Measurements from ENCODE around the gene RPL27.

GRCh38 chr17:42991471-42991870, 6.7 kb upstream of the RPL27 start:
- TF ChIP-seq, protein P1, sequence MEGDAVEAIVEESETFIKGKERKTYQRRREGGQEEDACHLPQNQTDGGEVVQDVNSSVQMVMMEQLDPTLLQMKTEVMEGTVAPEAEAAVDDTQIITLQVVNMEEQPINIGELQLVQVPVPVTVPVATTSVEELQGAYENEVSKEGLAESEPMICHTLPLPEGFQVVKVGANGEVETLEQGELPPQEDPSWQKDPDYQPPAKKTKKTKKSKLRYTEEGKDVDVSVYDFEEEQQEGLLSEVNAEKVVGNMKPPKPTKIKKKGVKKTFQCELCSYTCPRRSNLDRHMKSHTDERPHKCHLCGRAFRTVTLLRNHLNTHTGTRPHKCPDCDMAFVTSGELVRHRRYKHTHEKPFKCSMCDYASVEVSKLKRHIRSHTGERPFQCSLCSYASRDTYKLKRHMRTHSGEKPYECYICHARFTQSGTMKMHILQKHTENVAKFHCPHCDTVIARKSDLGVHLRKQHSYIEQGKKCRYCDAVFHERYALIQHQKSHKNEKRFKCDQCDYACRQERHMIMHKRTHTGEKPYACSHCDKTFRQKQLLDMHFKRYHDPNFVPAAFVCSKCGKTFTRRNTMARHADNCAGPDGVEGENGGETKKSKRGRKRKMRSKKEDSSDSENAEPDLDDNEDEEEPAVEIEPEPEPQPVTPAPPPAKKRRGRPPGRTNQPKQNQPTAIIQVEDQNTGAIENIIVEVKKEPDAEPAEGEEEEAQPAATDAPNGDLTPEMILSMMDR (IDR thresholded peaks at IDR 0.05; ENCODE audit: extremely low read depth in 1 of 2, insufficient read depth in 1 of 2, low read depth in 1 of 2, low read length in 2 of 2): no peak
- TF ChIP-seq POLR2A (IDR thresholded peaks at IDR 0.05; ENCODE audit: low read depth, low read length): no peak
- no peak for TF ChIP-seq MAX (IDR thresholded peaks at IDR 0.05; ENCODE audit: insufficient read depth, insufficient read length)
- no peak for TF ChIP-seq EZH2 (IDR thresholded peaks at IDR 0.05; ENCODE audit: borderline replicate concordance, low read depth, low read length, severe bottlenecking)
- no peak for TF ChIP-seq MYC (IDR thresholded peaks at IDR 0.05; ENCODE audit: low read depth, low read length)
- no peak for TF ChIP-seq GATA2 (IDR thresholded peaks at IDR 0.05; ENCODE audit: insufficient read depth, insufficient read length, low read depth, low read length)
- no peak for TF ChIP-seq JUN (IDR thresholded peaks at IDR 0.05; ENCODE audit: borderline replicate concordance, insufficient read depth, insufficient read length, low read depth)
- no peak for TF ChIP-seq POLR2AphosphoS5 (IDR thresholded peaks at IDR 0.05; ENCODE audit: insufficient read depth, low read depth, low read length)

All from endothelial cell of umbilical vein (primary cell).